Loucy (cell line): ENCODE results near the gene WDR45B.

Experiments
- CTCF ChIP-seq: fragments of 200-600 bp; sonication (generic); conservative IDR thresholded peaks from 2 replicates; pipeline ENCODE4 v1.5.1; 2014; ENCODE audit warnings: mild to moderate bottlenecking, antibody characterized with exemption, low read length
- EZH2phosphoT487 ChIP-seq: fragments of 200-600 bp; IDR thresholded peaks from 2 replicates; pipeline ENCODE4 v1.6.1; 2018; ENCODE audit warnings: antibody characterized with exemption, mild to moderate bottlenecking, moderate library complexity, borderline replicate concordance

GRCh38 chr17:82689077-82689476 is 40.8 kb upstream of the WDR45B start:
- TF ChIP-seq CTCF, result no peak
- TF ChIP-seq EZH2phosphoT487, result no peak
